IMR-90 (cell line): ENCODE measurements around the gene TRMT2A. TPM values are rescaled to one million over a fixed set of nuclear protein-coding genes. Genes with fewer than 3 reads are reported as not detected.

Experiments
- ATAC-seq: fragments of 200-7000 bp; cut with Tn5 transposase; 2 replicates; pipeline ENCODE4 v1.9.1; 2020; ENCODE audit warnings: low read depth, mild to moderate bottlenecking, moderate library complexity
- BruUV-seq: library from RNA; stranded (reverse); fragments of 400-500 nt; replicated peaks from 2 replicates; lab custom pipeline; 2021; lab: Mats Ljungman, UMichigan
- CTCF ChIA-PET: fragments of 300-600 bp; formaldehyde crosslinking; extraction: SDS; loops from one replicate; lab custom pipeline; 2021; ENCODE audit warnings: antibody characterized with exemption; lab: Yijun Ruan, JAX
- POLR2A ChIA-PET: fragments of 300-600 bp; sonication (Branson Sonifier 250); formaldehyde crosslinking; loops from one replicate; lab custom pipeline; 2022; ENCODE audit warnings: antibody characterized with exemption; ENCODE audit not compliant: unreplicated experiment; lab: Charles Lee
- DNase-seq: peaks from one replicate; pipeline ENCODE4 v3.0.0; 2013
- H2AFZ ChIP-seq: replicated peaks from 2 replicates; pipeline ENCODE3; 2013; ENCODE audit warnings: low read length, mild to moderate bottlenecking; ENCODE audit not compliant: poor library complexity
- H2AK5ac ChIP-seq: 2 replicates; pipeline ENCODE4 v1.6.1; 2013; ENCODE audit warnings: low read depth, low read length, inconsistent platforms
- H2AK9ac ChIP-seq: replicated peaks from 2 replicates; pipeline ENCODE3; 2013; ENCODE audit warnings: mild to moderate bottlenecking, low read depth, low read length, moderate library complexity; ENCODE audit not compliant: poor library complexity
- H2BK120ac ChIP-seq: 2 replicates; pipeline ENCODE4 v1.6.1; 2013; ENCODE audit warnings: low read depth, low read length, inconsistent platforms
- H2BK15ac ChIP-seq: 3 replicates; pipeline ENCODE4 v1.6.1; 2013; ENCODE audit warnings: low read depth, low read length, inconsistent platforms
- H2BK20ac ChIP-seq: 2 replicates; pipeline ENCODE4 v1.6.1; 2013; ENCODE audit warnings: low read depth, mild to moderate bottlenecking, inconsistent platforms, low read length, moderate library complexity
- H2BK5ac ChIP-seq: 2 replicates; pipeline ENCODE4 v1.6.1; 2013; ENCODE audit warnings: mild to moderate bottlenecking, low read depth, low read length, inconsistent platforms; ENCODE audit not compliant: poor library complexity, severe bottlenecking
- H3K14ac ChIP-seq: replicated peaks from 2 replicates; pipeline ENCODE4 v1.6.1; 2013; ENCODE audit warnings: low read depth, low read length, inconsistent platforms
- H3K18ac ChIP-seq: 2 replicates; pipeline ENCODE4 v1.6.1; 2013; ENCODE audit warnings: low read depth, low read length, control low read depth
- H3K23ac ChIP-seq: 2 replicates; pipeline ENCODE4 v1.6.1; 2013; ENCODE audit warnings: low read depth, low read length, inconsistent platforms
- H3K27ac ChIP-seq: 2 replicates; pipeline ENCODE4 v1.5.1; 2013; ENCODE audit warnings: mild to moderate bottlenecking, control low read depth, low read length; ENCODE audit not compliant: insufficient read depth
- H3K27me3 ChIP-seq: 2 replicates; pipeline ENCODE4 v1.6.1; 2013; ENCODE audit warnings: low read length; ENCODE audit not compliant: control insufficient read depth, insufficient read depth
- H3K36me3 ChIP-seq: 2 replicates; pipeline ENCODE4 v1.6.1; 2013; ENCODE audit warnings: low read length, mixed read lengths; ENCODE audit not compliant: control insufficient read depth, insufficient read depth
- H3K4ac ChIP-seq: 2 replicates; pipeline ENCODE4 v1.6.1; 2013; ENCODE audit warnings: low read depth, low read length, inconsistent platforms
- H3K4me1 ChIP-seq: 2 replicates; pipeline ENCODE4 v1.6.1; 2013; ENCODE audit warnings: low read length, mixed read lengths; ENCODE audit not compliant: control insufficient read depth, insufficient read depth
- H3K4me2 ChIP-seq: 2 replicates; pipeline ENCODE4 v1.6.1; 2013; ENCODE audit warnings: low read depth, mild to moderate bottlenecking, control low read depth, low read length, moderate library complexity
- H3K4me3 ChIP-seq: 2 replicates; pipeline ENCODE4 v1.5.1; 2013; ENCODE audit warnings: low read depth, mild to moderate bottlenecking, control low read depth, low read length, moderate library complexity; ENCODE audit not compliant: insufficient read depth
- H3K56ac ChIP-seq: 2 replicates; pipeline ENCODE4 v1.6.1; 2013; ENCODE audit warnings: low read length, inconsistent platforms; ENCODE audit not compliant: insufficient read depth; ENCODE audit errors: extremely low read depth
- H3K79me1 ChIP-seq, 2 experiments: 2 replicates each; pipeline ENCODE4 v1.6.1; 2013; ENCODE audit warnings: low read length in 2 of 2, inconsistent platforms in 1 of 2, low read depth in 1 of 2
- H3K9ac ChIP-seq: 2 replicates; pipeline ENCODE4 v1.6.1; 2013; ENCODE audit warnings: low read depth, low read length, control low read depth
- H3K9me1 ChIP-seq: 2 replicates; pipeline ENCODE4 v1.6.1; 2013; ENCODE audit warnings: low read length, inconsistent platforms; ENCODE audit not compliant: insufficient read depth
- H3K9me3 ChIP-seq: 2 replicates; pipeline ENCODE4 v1.6.1; 2013; ENCODE audit warnings: low read length; ENCODE audit not compliant: control insufficient read depth, insufficient read depth
- H4K20me1 ChIP-seq: 2 replicates; pipeline ENCODE4 v1.6.1; 2013; ENCODE audit warnings: low read length, inconsistent platforms; ENCODE audit not compliant: insufficient read depth
- H4K5ac ChIP-seq: 2 replicates; pipeline ENCODE4 v1.6.1; 2013; ENCODE audit warnings: mild to moderate bottlenecking, low read depth, low read length, control low read depth
- H4K8ac ChIP-seq, 2 experiments: 2 replicates each; pipeline ENCODE4 v1.6.1; 2013; ENCODE audit warnings: low read depth in 2 of 2, low read length in 2 of 2, control low read depth in 1 of 2, inconsistent platforms in 1 of 2
- H4K91ac ChIP-seq: 2 replicates; pipeline ENCODE4 v1.6.1; 2013; ENCODE audit warnings: low read depth, low read length, inconsistent platforms; ENCODE audit not compliant: insufficient read depth
- BHLHE40 ChIP-seq: fragments of 150-350 bp; IDR thresholded peaks from 2 replicates; pipeline ENCODE4 v1.6.1; 2016; ENCODE audit warnings: mild to moderate bottlenecking, low read depth, low read length
- CEBPB ChIP-seq: IDR thresholded peaks from 2 replicates; pipeline ENCODE4 v1.6.1; 2012; ENCODE audit warnings: low read depth, low read length, improper control_type of control experiment
- CHD1 ChIP-seq: IDR thresholded peaks from 2 replicates; pipeline ENCODE4 v1.6.1; 2012; ENCODE audit warnings: low read depth, low read length, improper control_type of control experiment
- FOS ChIP-seq: fragments of 150-350 bp; IDR thresholded peaks from 2 replicates; pipeline ENCODE4 v1.6.1; 2016; ENCODE audit warnings: low read depth, low read length
- MAFK ChIP-seq: IDR thresholded peaks from 2 replicates; pipeline ENCODE4 v1.6.1; 2012; ENCODE audit warnings: low read depth, low read length, improper control_type of control experiment
- MAZ ChIP-seq: IDR thresholded peaks from 2 replicates; pipeline ENCODE4 v1.6.1; 2012; ENCODE audit warnings: low read depth, mild to moderate bottlenecking, low read length, improper control_type of control experiment, moderate library complexity, borderline replicate concordance
- MXI1 ChIP-seq: IDR thresholded peaks from 2 replicates; pipeline ENCODE4 v1.6.1; 2012; ENCODE audit warnings: low read depth, mild to moderate bottlenecking, low read length, moderate library complexity, borderline replicate concordance
- NFE2L2 ChIP-seq: fragments of 150-350 bp; IDR thresholded peaks from 2 replicates; pipeline ENCODE4 v1.6.1; 2016; ENCODE audit warnings: low read depth, mild to moderate bottlenecking, low read length
- POLR2A ChIP-seq: IDR thresholded peaks from 2 replicates; pipeline ENCODE4 v1.6.1; 2012; ENCODE audit warnings: mild to moderate bottlenecking, low read depth, low read length
- RAD21 ChIP-seq: IDR thresholded peaks from 2 replicates; pipeline ENCODE4 v1.6.1; 2012; ENCODE audit warnings: low read length, improper control_type of control experiment
- RCOR1 ChIP-seq: IDR thresholded peaks from 2 replicates; pipeline ENCODE4 v1.6.1; 2012; ENCODE audit warnings: mild to moderate bottlenecking, low read length, improper control_type of control experiment; ENCODE audit not compliant: insufficient replicate concordance
- RFX5 ChIP-seq: IDR thresholded peaks from 2 replicates; pipeline ENCODE4 v1.8.0; 2012; ENCODE audit warnings: low read depth, mild to moderate bottlenecking, low read length, moderate library complexity
- SMC3 ChIP-seq: fragments of 150-350 bp; IDR thresholded peaks from 2 replicates; pipeline ENCODE4 v1.6.1; 2016; ENCODE audit warnings: low read depth, mild to moderate bottlenecking, antibody characterized with exemption, low read length, moderate library complexity
- WGBS, 2 experiments: methylation state at CpG; one replicate each; pipeline versions ENCODE4 v1.1.5 to v1.1.7; 2013; ENCODE audit warnings: missing lambda C conversion rate in 2 of 2; ENCODE audit not compliant: insufficient read length in 1 of 2; ENCODE audit errors: extremely low coverage in 2 of 2; 5-methylcytosine and 5-hydroxymethylcytosine counted together
- dilution Hi-C: fragments of 300-500 bp; cut with HindIII; formaldehyde crosslinking; loops from one replicate; pipeline ENCODE4 v1.14.3; 2018; ENCODE audit warnings: low sequenced_read_pairs; ENCODE audit not compliant: unreplicated experiment
- in situ Hi-C: fragments of 300-500 bp; cut with MboI; formaldehyde crosslinking; loops from 3 replicates; pipeline ENCODE4 v1.14.3; 2019; ENCODE audit warnings: low sequenced_read_pairs, inconsistent platforms, mixed read lengths
- intact Hi-C: fragments of 100-400 bp; cut with micrococcal nuclease; formaldehyde crosslinking; loops from 2 replicates; pipeline ENCODE4 v1.10.0; 2022
- polyA plus RNA-seq, 3 experiments: library from polyadenylated mRNA; depleted of rRNA; stranded (reverse); fragments of >200 nt; gene quantifications; 2 replicates each; pipeline ENCODE4 v1.2.3, GENCODE V29; 2012; ENCODE audit warnings: low replicate concordance in 1 of 3
- total RNA-seq: library from RNA; depleted of rRNA; stranded (reverse); fragments of >200 nt; gene quantifications from 2 replicates; pipeline ENCODE4 v1.2.3, GENCODE V29; 2012
- TF ChIP-seq, protein P1 (sequence below): conservative IDR thresholded peaks from 2 replicates; pipeline ENCODE4 v1.5.1; 2012; ENCODE audit warnings: mild to moderate bottlenecking, low read depth, low read length, improper control_type of control experiment
- TF ChIP-seq, protein P2 (sequence below): fragments of 150-350 bp; IDR thresholded peaks from 2 replicates; pipeline ENCODE4 v1.6.1; 2016; ENCODE audit warnings: low read depth, mild to moderate bottlenecking, low read length, moderate library complexity, borderline replicate concordance
- TF ChIP-seq, protein P3 (sequence below): fragments of 150-350 bp; IDR thresholded peaks from 2 replicates; pipeline ENCODE4 v1.6.1; 2017; ENCODE audit warnings: mild to moderate bottlenecking, antibody characterized with exemption, low read length, low read depth

The TRMT2A gene
- total and polyA plus RNA-seq, 2 of the 4 experiments (the other 2 are of a cell fraction): 22.0 to 39.1 TPM

DNA sequence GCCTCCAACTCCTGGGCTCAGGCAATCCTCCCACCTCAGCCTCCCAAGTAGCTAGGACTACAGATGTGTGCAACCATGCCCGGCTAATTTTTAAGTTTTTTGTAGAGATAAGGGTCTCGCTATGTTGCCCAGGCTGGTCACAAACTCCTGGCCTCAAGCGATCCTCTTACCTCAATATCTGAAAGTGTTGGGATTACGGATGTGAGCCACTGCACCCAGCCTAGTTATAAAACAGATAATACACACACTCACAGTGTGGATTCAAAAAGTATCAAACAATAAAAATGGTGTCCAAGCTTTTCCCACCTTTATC, 34.2 kb upstream of the TRMT2A start:
- Histone ChIP-seq H3K36me3 (peaks cover 2% of the 10 kb centered on the region; the same call in 1 of the 2 replicates), H3K9me3 (no peaks in the 10 kb centered on the region), H3K27me3 (no peaks in the 10 kb centered on the region), H2BK20ac (no peak overlapping the region), H2AK9ac (no peak overlapping the region), H4K5ac (no peak overlapping the region), H3K79me1 (no peaks in the 10 kb centered on the region), H3K23ac (no peak overlapping the region), H2BK120ac (no peak overlapping the region), H2BK5ac (no peak overlapping the region), H3K9ac (no peak overlapping the region), H3K27ac (no peak overlapping the region), H2AFZ (no peak overlapping the region), H4K20me1 (peaks cover 9% of the 10 kb centered on the region; the same call in 1 of the 2 replicates), H3K4me2 (no peak overlapping the region), H3K14ac (no peak overlapping the region), H2AK5ac (no peak overlapping the region), H2BK15ac (no peak overlapping the region), H3K4ac (no peak overlapping the region), H3K9me1 (no peaks in the 10 kb centered on the region), H3K18ac (no peak overlapping the region), H3K56ac (no peak overlapping the region), H3K4me3 (no peak overlapping the region), H4K8ac (no peak overlapping the region), H3K4me1 (peaks cover 8% of the 10 kb centered on the region), H4K91ac (no peak overlapping the region)
- dilution Hi-C loops (no loop called here), intact Hi-C loops (no loop called here), in situ Hi-C loops (loop anchor here (10.0 kb wide), 1 partner anchor 304 kb away; no protein-coding TSS in a partner anchor)
- CTCF ChIA-PET: no interaction called here
- no peak for ATAC-seq
- DNase-seq: no peak
- TF ChIP-seq, protein P1, sequence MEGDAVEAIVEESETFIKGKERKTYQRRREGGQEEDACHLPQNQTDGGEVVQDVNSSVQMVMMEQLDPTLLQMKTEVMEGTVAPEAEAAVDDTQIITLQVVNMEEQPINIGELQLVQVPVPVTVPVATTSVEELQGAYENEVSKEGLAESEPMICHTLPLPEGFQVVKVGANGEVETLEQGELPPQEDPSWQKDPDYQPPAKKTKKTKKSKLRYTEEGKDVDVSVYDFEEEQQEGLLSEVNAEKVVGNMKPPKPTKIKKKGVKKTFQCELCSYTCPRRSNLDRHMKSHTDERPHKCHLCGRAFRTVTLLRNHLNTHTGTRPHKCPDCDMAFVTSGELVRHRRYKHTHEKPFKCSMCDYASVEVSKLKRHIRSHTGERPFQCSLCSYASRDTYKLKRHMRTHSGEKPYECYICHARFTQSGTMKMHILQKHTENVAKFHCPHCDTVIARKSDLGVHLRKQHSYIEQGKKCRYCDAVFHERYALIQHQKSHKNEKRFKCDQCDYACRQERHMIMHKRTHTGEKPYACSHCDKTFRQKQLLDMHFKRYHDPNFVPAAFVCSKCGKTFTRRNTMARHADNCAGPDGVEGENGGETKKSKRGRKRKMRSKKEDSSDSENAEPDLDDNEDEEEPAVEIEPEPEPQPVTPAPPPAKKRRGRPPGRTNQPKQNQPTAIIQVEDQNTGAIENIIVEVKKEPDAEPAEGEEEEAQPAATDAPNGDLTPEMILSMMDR: no peak
- TF ChIP-seq NFE2L2 (no peak), RFX5 (no peak), BHLHE40 (no peak), CEBPB (no peak), MAZ (no peak), POLR2A (no peak), FOS (no peak), MAFK (no peak), SMC3 (no peak), CHD1 (no peak), RCOR1 (no peak), RAD21 (no peak), MXI1 (no peak)
- TF ChIP-seq, protein P2, sequence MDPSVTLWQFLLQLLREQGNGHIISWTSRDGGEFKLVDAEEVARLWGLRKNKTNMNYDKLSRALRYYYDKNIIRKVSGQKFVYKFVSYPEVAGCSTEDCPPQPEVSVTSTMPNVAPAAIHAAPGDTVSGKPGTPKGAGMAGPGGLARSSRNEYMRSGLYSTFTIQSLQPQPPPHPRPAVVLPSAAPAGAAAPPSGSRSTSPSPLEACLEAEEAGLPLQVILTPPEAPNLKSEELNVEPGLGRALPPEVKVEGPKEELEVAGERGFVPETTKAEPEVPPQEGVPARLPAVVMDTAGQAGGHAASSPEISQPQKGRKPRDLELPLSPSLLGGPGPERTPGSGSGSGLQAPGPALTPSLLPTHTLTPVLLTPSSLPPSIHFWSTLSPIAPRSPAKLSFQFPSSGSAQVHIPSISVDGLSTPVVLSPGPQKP: no peak
- TF ChIP-seq, protein P3, sequence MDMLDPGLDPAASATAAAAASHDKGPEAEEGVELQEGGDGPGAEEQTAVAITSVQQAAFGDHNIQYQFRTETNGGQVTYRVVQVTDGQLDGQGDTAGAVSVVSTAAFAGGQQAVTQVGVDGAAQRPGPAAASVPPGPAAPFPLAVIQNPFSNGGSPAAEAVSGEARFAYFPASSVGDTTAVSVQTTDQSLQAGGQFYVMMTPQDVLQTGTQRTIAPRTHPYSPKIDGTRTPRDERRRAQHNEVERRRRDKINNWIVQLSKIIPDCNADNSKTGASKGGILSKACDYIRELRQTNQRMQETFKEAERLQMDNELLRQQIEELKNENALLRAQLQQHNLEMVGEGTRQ: no peak
- 100% methylated on average over 1 of the region's 4 CpGs; no CpG with 5 or more reads in 1 of the 2 experiments for WGBS, 2 experiments
- no TSS peak for BruUV-seq
- POLR2A ChIA-PET: no interaction called here
